ENCODE results near the gene NTRK2. TPM values are rescaled to one million over a fixed set of nuclear protein-coding genes. Genes with fewer than 3 reads are reported as not detected.

The NTRK2 gene
- total RNA-seq, 5 donors from 2014 or later (not counting 1 experiment from before 2014, with no cell fraction given) = 0.05 to 0.39 (median 0.12) TPM; not detected in 1

- no peak for DNase-seq
- ChIA-PET CTCF (no interaction called here), POLR2A (no interaction called here)
- Mint-ChIP-seq H3K27me3 (peaks cover 14 to 30% of the 10 kb centered on the region in 2 donors), H3K36me3 (no peaks in the 10 kb centered on the region), H3K27ac (no peak overlapping the region), H3K4me3 (no peak overlapping the region), H3K4me1 (no peaks in the 10 kb centered on the region), H3K9me3 (peaks cover 7 to 15% (median 12%) of the 10 kb centered on the region in 3 donors)
- H3K27me3 ChIP-seq (replicated peaks in 1 of 2; ENCODE audit: control insufficient read depth in 2 of 2, extremely low read depth in 1 of 2, insufficient read depth in 2 of 2, low read length in 1 of 2) = peaks cover 0 to 8% of the 10 kb centered on the region in 2 experiments
- H3K9me3 ChIP-seq = no peaks in the 10 kb centered on the region
- no peak overlapping the region for H3K4me3 ChIP-seq (ENCODE audit: control insufficient read depth in 1 of 2, extremely low read depth in 1 of 2, low read length in 1 of 2)
- WGBS (ENCODE audit: insufficient coverage) = 78% methylated on average over 1 of the region's 2 CpGs
- no peaks in the 10 kb centered on the region for H3K36me3 ChIP-seq (ENCODE audit: control insufficient read depth in 2 of 2, extremely low read depth in 1 of 2, insufficient read depth in 1 of 2, low read length in 1 of 2)
- H3K27ac ChIP-seq (ENCODE audit: low read length) = no peak overlapping the region
- no peaks in the 10 kb centered on the region for H3K4me1 ChIP-seq (ENCODE audit: control insufficient read depth in 1 of 2, extremely low read depth in 1 of 2, insufficient read depth in 2 of 2, low read length in 2 of 2)
- no peak for ATAC-seq (replicated peaks in 1 of 4)
Measured at GRCh38 chr9:84997472-84997871, 327.9 kb downstream of the NTRK2 start.

- POLR2A ChIA-PET = no interaction called here
- H3K4me3 ChIP-seq (ENCODE audit: control insufficient read depth in 1 of 2, extremely low read depth in 1 of 2, low read length in 1 of 2) = no peak overlapping the region
- Mint-ChIP-seq H3K27me3 (peaks cover 14 to 25% of the 10 kb centered on the region in 2 donors), H3K4me3 (no peak overlapping the region), H3K9me3 (peaks cover 7 to 18% (median 15%) of the 10 kb centered on the region in 3 donors), H3K4me1 (no peaks in the 10 kb centered on the region), H3K27ac (no peak overlapping the region), H3K36me3 (no peaks in the 10 kb centered on the region)
- CTCF ChIA-PET = no interaction called here
- H3K27ac ChIP-seq (ENCODE audit: low read length) = no peak overlapping the region
- no peaks in the 10 kb centered on the region for H3K9me3 ChIP-seq
- no CpG with 5 or more reads among the region's 2 CpGs for WGBS (ENCODE audit: insufficient coverage)
- H3K36me3 ChIP-seq (ENCODE audit: control insufficient read depth in 2 of 2, extremely low read depth in 1 of 2, insufficient read depth in 1 of 2, low read length in 1 of 2) = no peaks in the 10 kb centered on the region
- H3K4me1 ChIP-seq (ENCODE audit: control insufficient read depth in 1 of 2, extremely low read depth in 1 of 2, insufficient read depth in 2 of 2, low read length in 2 of 2) = no peaks in the 10 kb centered on the region
- DNase-seq (no peak), ATAC-seq (replicated peaks in 1 of 4) (no peak)
- H3K27me3 ChIP-seq (replicated peaks in 1 of 2; ENCODE audit: control insufficient read depth in 2 of 2, extremely low read depth in 1 of 2, insufficient read depth in 2 of 2, low read length in 1 of 2) = peaks cover 0 to 4% of the 10 kb centered on the region in 2 experiments
Measured at GRCh38 chr9:84998639-84999038, 329.1 kb downstream of the NTRK2 start.

GRCh38 chr9:84999788-85000187 is 330.3 kb downstream of the NTRK2 start:
- WGBS (ENCODE audit: insufficient coverage) = 72% methylated on average over 5 of the region's 7 CpGs

GRCh38 chr9:85001925-85002324 is 332.4 kb downstream of the NTRK2 start:
- peaks cover 7 to 19% (median 15%) of the 10 kb centered on the region in 3 donors for H3K9me3 Mint-ChIP-seq
- Histone ChIP-seq H3K9me3 (no peaks in the 10 kb centered on the region), H3K36me3 (ENCODE audit: control insufficient read depth in 2 of 2, extremely low read depth in 1 of 2, insufficient read depth in 1 of 2, low read length in 1 of 2) (no peaks in the 10 kb centered on the region), H3K27ac (ENCODE audit: low read length) (no peak overlapping the region), H3K4me3 (ENCODE audit: control insufficient read depth in 1 of 2, extremely low read depth in 1 of 2, low read length in 1 of 2) (no peak overlapping the region), H3K4me1 (ENCODE audit: control insufficient read depth in 1 of 2, extremely low read depth in 1 of 2, insufficient read depth in 2 of 2, low read length in 2 of 2) (no peaks in the 10 kb centered on the region), H3K27me3 (replicated peaks in 1 of 2; ENCODE audit: control insufficient read depth in 2 of 2, extremely low read depth in 1 of 2, insufficient read depth in 2 of 2, low read length in 1 of 2) (peaks cover 0 to 4% of the 10 kb centered on the region in 2 experiments)
- WGBS (ENCODE audit: insufficient coverage) = no CpG with 5 or more reads among the region's 1 CpG
- H3K4me3 Mint-ChIP-seq = no peak overlapping the region
- peaks cover 9 to 16% of the 10 kb centered on the region in 2 donors for H3K27me3 Mint-ChIP-seq
- H3K27ac Mint-ChIP-seq = no peak overlapping the region
- DNase-seq (no peak), ATAC-seq (replicated peaks in 1 of 4) (no peak)
- ChIA-PET POLR2A (no interaction called here), CTCF (no interaction called here)
- no peaks in the 10 kb centered on the region for H3K4me1 Mint-ChIP-seq
- no peaks in the 10 kb centered on the region for H3K36me3 Mint-ChIP-seq

More at GRCh38 chr9:84999788-85000187, 330.3 kb downstream of the NTRK2 start:
- H3K36me3 ChIP-seq (ENCODE audit: control insufficient read depth in 2 of 2, extremely low read depth in 1 of 2, insufficient read depth in 1 of 2, low read length in 1 of 2) = no peaks in the 10 kb centered on the region
- POLR2A ChIA-PET = no interaction called here
- DNase-seq = no peak
- H3K27me3 ChIP-seq (replicated peaks in 1 of 2; ENCODE audit: control insufficient read depth in 2 of 2, extremely low read depth in 1 of 2, insufficient read depth in 2 of 2, low read length in 1 of 2) = peaks cover 0 to 4% of the 10 kb centered on the region in 2 experiments
- H3K4me3 Mint-ChIP-seq = no peak overlapping the region
- H3K4me1 ChIP-seq (ENCODE audit: control insufficient read depth in 1 of 2, extremely low read depth in 1 of 2, insufficient read depth in 2 of 2, low read length in 2 of 2) = no peaks in the 10 kb centered on the region
- H3K36me3 Mint-ChIP-seq = no peaks in the 10 kb centered on the region
- no peak overlapping the region for H3K27ac Mint-ChIP-seq
- H3K27ac ChIP-seq (ENCODE audit: low read length) = no peak overlapping the region
- H3K27me3 Mint-ChIP-seq = peaks cover 11 to 19% of the 10 kb centered on the region in 2 donors
- H3K4me1 Mint-ChIP-seq = no peaks in the 10 kb centered on the region
- CTCF ChIA-PET = no interaction called here
- ATAC-seq (replicated peaks in 1 of 4) = no peak
- H3K9me3 Mint-ChIP-seq = peaks cover 7 to 18% (median 15%) of the 10 kb centered on the region in 3 donors
- H3K4me3 ChIP-seq (ENCODE audit: control insufficient read depth in 1 of 2, extremely low read depth in 1 of 2, low read length in 1 of 2) = no peak overlapping the region
- H3K9me3 ChIP-seq = no peaks in the 10 kb centered on the region

- Histone ChIP-seq H3K4me3 (ENCODE audit: control insufficient read depth in 1 of 2, extremely low read depth in 1 of 2, low read length in 1 of 2) (no peak overlapping the region), H3K27ac (ENCODE audit: low read length) (no peak overlapping the region), H3K9me3 (no peaks in the 10 kb centered on the region), H3K27me3 (replicated peaks in 1 of 2; ENCODE audit: control insufficient read depth in 2 of 2, extremely low read depth in 1 of 2, insufficient read depth in 2 of 2, low read length in 1 of 2) (no peaks in the 10 kb centered on the region), H3K36me3 (ENCODE audit: control insufficient read depth in 2 of 2, extremely low read depth in 1 of 2, insufficient read depth in 1 of 2, low read length in 1 of 2) (no peaks in the 10 kb centered on the region), H3K4me1 (ENCODE audit: control insufficient read depth in 1 of 2, extremely low read depth in 1 of 2, insufficient read depth in 2 of 2, low read length in 2 of 2) (no peaks in the 10 kb centered on the region)
- H3K9me3 Mint-ChIP-seq = peaks cover 7 to 18% (median 17%) of the 10 kb centered on the region in 3 donors
- ATAC-seq (replicated peaks in 1 of 4) (no peak), DNase-seq (no peak)
- WGBS (ENCODE audit: insufficient coverage) = no CpG with 5 or more reads among the region's 3 CpGs
- POLR2A ChIA-PET = no interaction called here
- H3K27me3 Mint-ChIP-seq = peaks cover 3 to 8% of the 10 kb centered on the region in 2 donors
- H3K4me3 Mint-ChIP-seq = no peak overlapping the region
- CTCF ChIA-PET = no interaction called here
- no peaks in the 10 kb centered on the region for H3K36me3 Mint-ChIP-seq
- H3K27ac Mint-ChIP-seq = no peak overlapping the region
- no peaks in the 10 kb centered on the region for H3K4me1 Mint-ChIP-seq
Measured at GRCh38 chr9:85004818-85005413, 335.4 kb downstream of the NTRK2 start.

GRCh38 chr9:85007748-85008147 is 338.2 kb downstream of the NTRK2 start:
- no peak overlapping the region for H3K4me3 Mint-ChIP-seq
- H3K4me1 Mint-ChIP-seq = no peaks in the 10 kb centered on the region
- ChIA-PET POLR2A (no interaction called here), CTCF (no interaction called here)
- H3K27me3 Mint-ChIP-seq = no peaks in the 10 kb centered on the region
- DNase-seq (no peak), ATAC-seq (replicated peaks in 1 of 4) (no peak)
- H3K36me3 Mint-ChIP-seq = no peaks in the 10 kb centered on the region
- Histone ChIP-seq H3K9me3 (no peaks in the 10 kb centered on the region), H3K4me1 (ENCODE audit: control insufficient read depth in 1 of 2, extremely low read depth in 1 of 2, insufficient read depth in 2 of 2, low read length in 2 of 2) (no peaks in the 10 kb centered on the region), H3K27me3 (replicated peaks in 1 of 2; ENCODE audit: control insufficient read depth in 2 of 2, extremely low read depth in 1 of 2, insufficient read depth in 2 of 2, low read length in 1 of 2) (no peaks in the 10 kb centered on the region), H3K36me3 (ENCODE audit: control insufficient read depth in 2 of 2, extremely low read depth in 1 of 2, insufficient read depth in 1 of 2, low read length in 1 of 2) (no peaks in the 10 kb centered on the region), H3K27ac (ENCODE audit: low read length) (no peak overlapping the region), H3K4me3 (ENCODE audit: control insufficient read depth in 1 of 2, extremely low read depth in 1 of 2, low read length in 1 of 2) (no peak overlapping the region)
- no CpG with 5 or more reads among the region's 1 CpG for WGBS (ENCODE audit: insufficient coverage)
- no peak overlapping the region for H3K27ac Mint-ChIP-seq
- peaks cover 0 to 9% (median 3%) of the 10 kb centered on the region in 3 donors for H3K9me3 Mint-ChIP-seq

GRCh38 chr9:85008215-85008614 is 338.7 kb downstream of the NTRK2 start:
- no peak for DNase-seq
- Histone ChIP-seq H3K36me3 (ENCODE audit: control insufficient read depth in 2 of 2, extremely low read depth in 1 of 2, insufficient read depth in 1 of 2, low read length in 1 of 2) (no peaks in the 10 kb centered on the region), H3K4me3 (ENCODE audit: control insufficient read depth in 1 of 2, extremely low read depth in 1 of 2, low read length in 1 of 2) (no peak overlapping the region), H3K9me3 (no peaks in the 10 kb centered on the region), H3K27ac (ENCODE audit: low read length) (no peak overlapping the region), H3K27me3 (replicated peaks in 1 of 2; ENCODE audit: control insufficient read depth in 2 of 2, extremely low read depth in 1 of 2, insufficient read depth in 2 of 2, low read length in 1 of 2) (no peaks in the 10 kb centered on the region), H3K4me1 (ENCODE audit: control insufficient read depth in 1 of 2, extremely low read depth in 1 of 2, insufficient read depth in 2 of 2, low read length in 2 of 2) (no peaks in the 10 kb centered on the region)
- Mint-ChIP-seq H3K9me3 (peaks cover 0 to 4% (median 3%) of the 10 kb centered on the region in 3 donors), H3K4me1 (no peaks in the 10 kb centered on the region), H3K27ac (no peak overlapping the region), H3K36me3 (no peaks in the 10 kb centered on the region), H3K27me3 (no peaks in the 10 kb centered on the region), H3K4me3 (no peak overlapping the region)
- no peak for ATAC-seq (replicated peaks in 1 of 4)
- no CpG with 5 or more reads among the region's 3 CpGs for WGBS (ENCODE audit: insufficient coverage)
- ChIA-PET CTCF (no interaction called here), POLR2A (no interaction called here)
